B cell (primary cell): ENCODE results near the gene ZCWPW2. TPM values are rescaled to one million over a fixed set of nuclear protein-coding genes. Genes with fewer than 3 reads are reported as not detected.

Experiments used
- ATAC-seq: fragments of 200-7000 bp; cut with Tn5 transposase; one replicate; pipeline ENCODE4 v1.10.0; 2021; ENCODE audit warnings: low read depth, mild to moderate bottlenecking, moderate number of reproducible peaks, moderate library complexity
- CTCF ChIA-PET: fragments of 350-600 bp; sonication (Branson Sonifier 250); formaldehyde crosslinking; loops from one replicate; lab custom pipeline; 2021; ENCODE audit warnings: antibody characterized with exemption, inconsistent platforms; lab: Charles Lee
- POLR2A ChIA-PET: fragments of 350-600 bp; sonication (Branson Sonifier 250); formaldehyde crosslinking; loops from one replicate; lab custom pipeline; 2021; ENCODE audit warnings: antibody characterized with exemption; lab: Charles Lee
- DNase-seq: peaks from one replicate; pipeline ENCODE4 v3.0.0; 2013
- H2AFZ ChIP-seq: 2 replicates; pipeline ENCODE4 v1.6.1; 2012; ENCODE audit warnings: mild to moderate bottlenecking, low read depth, low read length; ENCODE audit not compliant: insufficient read depth, poor library complexity, severe bottlenecking
- H3K27ac ChIP-seq, 2 donors: 1 replicate in 1 of 2; 2 replicates in 1 of 2; pipeline ENCODE4 v1.5.1; 2012 to 2013; ENCODE audit warnings: low read length in 2 of 2, mild to moderate bottlenecking in 2 of 2, moderate library complexity in 1 of 2
- H3K27me3 ChIP-seq, 4 experiments: fragments of 200-600 bp in 1 of 4; sonication (generic) in 1 of 4; replicated peaks in 1 of 4; 1 replicate in 2 of 4; 2 replicates in 2 of 4; pipeline versions ENCODE4 v1.6.1 to v1.7.0; 2013 to 2016; ENCODE audit warnings: low read length in 3 of 4, mild to moderate bottlenecking in 2 of 4, mixed read lengths in 1 of 4, moderate library complexity in 1 of 4; ENCODE audit not compliant: insufficient read depth in 4 of 4, control insufficient read depth in 3 of 4; ENCODE audit errors: control extremely low read depth in 1 of 4
- H3K36me3 ChIP-seq, 2 experiments: replicated peaks in 1 of 2; 1 replicate in 1 of 2; 2 replicates in 1 of 2; pipeline versions ENCODE4 v1.6.1 to v1.7.1; 2013; ENCODE audit warnings: low read length in 1 of 2; ENCODE audit not compliant: insufficient read depth in 2 of 2, control insufficient read depth in 1 of 2; ENCODE audit errors: control extremely low read depth in 1 of 2, extremely low read depth in 1 of 2
- H3K4me1 ChIP-seq, 2 donors: fragments of 200-600 bp in 1 of 2; sonication (generic) in 1 of 2; 1 replicate in 1 of 2; 2 replicates in 1 of 2; pipeline versions ENCODE4 v1.5.1 to v1.6.1; 2013 to 2017; ENCODE audit warnings: low read length in 2 of 2; ENCODE audit not compliant: control insufficient read depth in 2 of 2, insufficient read depth in 2 of 2
- H3K4me2 ChIP-seq: replicated peaks from 2 replicates; pipeline ENCODE3; 2012; ENCODE audit warnings: mild to moderate bottlenecking, low read depth, low read length; ENCODE audit not compliant: poor library complexity, severe bottlenecking
- H3K4me3 ChIP-seq, 5 experiments: fragments of 200-600 bp in 1 of 5; sonication (generic) in 1 of 5; 1 replicate in 3 of 5; 2 replicates in 2 of 5; pipeline versions ENCODE4 v1.5.1 to v1.7.0; 2011 to 2016; ENCODE audit warnings: low read length in 4 of 5, mild to moderate bottlenecking in 4 of 5, low read depth in 2 of 5, control low read depth in 1 of 5, moderate library complexity in 1 of 5; ENCODE audit not compliant: insufficient read depth in 1 of 5; ENCODE audit errors: control extremely low read depth in 1 of 5, extremely low read depth in 1 of 5
- H3K79me2 ChIP-seq: fragments of 200-600 bp; sonication (generic); one replicate; pipeline ENCODE4 v1.6.0; 2016; ENCODE audit warnings: low read length; ENCODE audit not compliant: control insufficient read depth, insufficient read depth
- H3K9ac ChIP-seq: fragments of 200-600 bp; sonication (generic); 2 replicates; pipeline ENCODE4 v1.6.1; 2017; ENCODE audit warnings: mild to moderate bottlenecking, low read length, moderate library complexity
- H3K9me3 ChIP-seq, 3 donors: one replicate each; pipeline versions ENCODE4 v1.6.1 to v1.7.1; 2013; ENCODE audit warnings: low read length in 2 of 3; ENCODE audit not compliant: control insufficient read depth in 2 of 3, insufficient read depth in 1 of 3; ENCODE audit errors: control extremely low read depth in 1 of 3
- H4K20me1 ChIP-seq: 2 replicates; pipeline ENCODE4 v1.6.0; 2012; ENCODE audit warnings: mild to moderate bottlenecking, low read length; ENCODE audit not compliant: insufficient read depth, control insufficient read depth, poor library complexity, severe bottlenecking
- H3K27ac Mint-ChIP-seq: one replicate; pipeline ENCODE4 v1.8.0; 2021; ENCODE audit warnings: mixed read lengths
- H3K27me3 Mint-ChIP-seq: one replicate; pipeline ENCODE4 v1.8.0; 2021; ENCODE audit warnings: mixed read lengths
- H3K4me1 Mint-ChIP-seq: one replicate; pipeline ENCODE4 v1.8.0; 2021; ENCODE audit warnings: mixed read lengths
- H3K4me3 Mint-ChIP-seq: one replicate; pipeline ENCODE4 v1.8.0; 2021; ENCODE audit warnings: mixed read lengths
- H3K9me3 Mint-ChIP-seq: one replicate; pipeline ENCODE4 v1.8.0; 2022; ENCODE audit warnings: mixed read lengths; ENCODE audit not compliant: insufficient read depth
- CTCF ChIP-seq: fragments of 200-600 bp; IDR thresholded peaks from one replicate; pipeline ENCODE4 v1.8.0; 2022; ENCODE audit warnings: antibody characterized with exemption, mild to moderate bottlenecking
- EZH2 ChIP-seq: IDR thresholded peaks from 2 replicates; pipeline ENCODE4 v1.6.1; 2012; ENCODE audit warnings: borderline replicate concordance, low read depth, mild to moderate bottlenecking, moderate library complexity, low read length; ENCODE audit not compliant: insufficient read depth, poor library complexity, severe bottlenecking
- WGBS: methylation state at CpG from one replicate; pipeline ENCODE4 v1.1.5; 2013; ENCODE audit warnings: missing lambda C conversion rate; ENCODE audit not compliant: insufficient coverage; 5-methylcytosine and 5-hydroxymethylcytosine counted together
- intact Hi-C: fragments of 100-400 bp; cut with micrococcal nuclease; formaldehyde crosslinking; loops from one replicate; pipeline ENCODE4 v1.10.0; 2022
- polyA plus RNA-seq: library from polyadenylated mRNA; depleted of rRNA; stranded (reverse); fragments of >200 nt; gene quantifications from 2 replicates; pipeline ENCODE4 v1.2.3, GENCODE V29; 2012
- total RNA-seq, 2 donors: library from RNA; stranded (reverse); fragments of 120-200 nt in 1 of 2; gene quantifications; 1 replicate in 1 of 2; 2 replicates in 1 of 2; pipeline versions ENCODE4 v1.2.3 to v1.2.4, GENCODE V29; 2013 to 2022

ZCWPW2 gene
- total and polyA plus RNA-seq, 2 donors (not counting 1 experiment from before 2014, with no cell fraction given), result not detected

GRCh38 chr3:28322464-28322863, 26.1 kb upstream of the ZCWPW2 start:
- no peak for TF ChIP-seq EZH2
- TF ChIP-seq CTCF, result no peak
- H3K4me3 ChIP-seq, result no peak overlapping the region
- ChIA-PET CTCF (interaction anchor here (1.3 to 1.8 kb wide), 3 partner anchors 12 to 610 kb away, joined by 3 to 7 read pairs (median 6); partner anchors contain the start of genes AZI2 and ZCWPW2), POLR2A (no interaction called here)
- Mint-ChIP-seq H3K27ac (no peak overlapping the region), H3K9me3 (no peaks in the 10 kb centered on the region), H3K4me1 (no peaks in the 10 kb centered on the region), H3K4me3 (no peak overlapping the region), H3K27me3 (no peaks in the 10 kb centered on the region)
- H3K9ac ChIP-seq, result no peak overlapping the region
- no peak overlapping the region for H2AFZ ChIP-seq
- no peak for ATAC-seq
- H3K4me1 ChIP-seq, result no peaks in the 10 kb centered on the region
- H3K4me2 ChIP-seq, result no peak overlapping the region
- no peaks in the 10 kb centered on the region for H3K9me3 ChIP-seq
- no peaks in the 10 kb centered on the region for H3K79me2 ChIP-seq
- H3K36me3 ChIP-seq, result peaks cover 9 to 19% of the 10 kb centered on the region in 2 experiments
- H4K20me1 ChIP-seq, result no peaks in the 10 kb centered on the region
- DNase-seq, result no peak
- no CpG with 5 or more reads among the region's 1 CpG for WGBS
- intact Hi-C loops, result no loop called here
- no peak overlapping the region for H3K27ac ChIP-seq
- no peaks in the 10 kb centered on the region for H3K27me3 ChIP-seq

- no peaks in the 10 kb centered on the region for H3K4me1 ChIP-seq
- no peak overlapping the region for H3K4me3 Mint-ChIP-seq
- H3K4me1 Mint-ChIP-seq, result no peaks in the 10 kb centered on the region
- CTCF ChIA-PET, result interaction anchor here (0.7 to 6.3 kb wide), 10 partner anchors 9 to 1014 kb away, joined by 3 to 112 read pairs (median 7); partner anchors contain the start of genes AZI2 and ZCWPW2
- no peaks in the 10 kb centered on the region for H4K20me1 ChIP-seq
- peaks cover 7 to 19% of the 10 kb centered on the region in 2 experiments for H3K36me3 ChIP-seq
- no peak for ATAC-seq
- no peak overlapping the region for H3K4me2 ChIP-seq
- intact Hi-C loops, result no loop called here
- whole genome bisulfite sequencing, result no CpG with 5 or more reads among the region's 2 CpGs
- H3K4me3 ChIP-seq, result no peak overlapping the region
- no peak for TF ChIP-seq CTCF
- TF ChIP-seq EZH2, result no peak
- H3K9ac ChIP-seq, result no peak overlapping the region
- H2AFZ ChIP-seq, result no peak overlapping the region
- POLR2A ChIA-PET, result interaction anchor here (0.7 kb wide), 1 partner anchor 53 kb away, joined by 3 read pairs; no protein-coding TSS in a partner anchor
- no peaks in the 10 kb centered on the region for H3K9me3 Mint-ChIP-seq
- no peak for DNase-seq
- H3K27ac Mint-ChIP-seq, result no peak overlapping the region
- no peaks in the 10 kb centered on the region for H3K79me2 ChIP-seq
- H3K27me3 ChIP-seq, result no peaks in the 10 kb centered on the region
- no peaks in the 10 kb centered on the region for H3K27me3 Mint-ChIP-seq
- H3K27ac ChIP-seq, result no peak overlapping the region
- H3K9me3 ChIP-seq, result no peaks in the 10 kb centered on the region
These were observed 22.0 kb upstream of the ZCWPW2 start for GRCh38 chr3:28326458-28326926.
